ENCODE data around the gene FOXD4. TPM values are rescaled to one million over a fixed set of nuclear protein-coding genes. Genes with fewer than 3 reads are reported as not detected.
"Not testable (repeated sequence)": the region's sequence is repeated elsewhere in the genome, so short reads cannot be mapped to it uniquely, and the experiment has no call there.

Gene FOXD4
- total RNA-seq, 2 experiments from 2014 or later = 0.71 to 0.92 TPM

GRCh38 chr9:108742-109495, 9.3 kb downstream of the FOXD4 start:
- CTCF ChIA-PET; H3K27ac Mint-ChIP-seq; POLR2A ChIA-PET; H3K9me3 Mint-ChIP-seq; H3K4me3 Mint-ChIP-seq; DNase-seq; H3K4me1 Mint-ChIP-seq; H3K36me3 Mint-ChIP-seq (ENCODE audit: low read depth): not testable (repeated sequence)
- peaks cover 45% of the 10 kb centered on the region for H3K27me3 Mint-ChIP-seq

- DNase-seq; CTCF ChIA-PET; H3K36me3 Mint-ChIP-seq (ENCODE audit: low read depth); POLR2A ChIA-PET; H3K9me3 Mint-ChIP-seq; H3K27ac Mint-ChIP-seq; H3K4me1 Mint-ChIP-seq; H3K4me3 Mint-ChIP-seq: not testable (repeated sequence)
- peaks cover 37% of the 10 kb centered on the region for H3K27me3 Mint-ChIP-seq
Measured at GRCh38 chr9:105991-106390, 12.2 kb downstream of the FOXD4 start.

- H3K27ac Mint-ChIP-seq; H3K9me3 Mint-ChIP-seq; POLR2A ChIA-PET; H3K27me3 Mint-ChIP-seq; DNase-seq; H3K4me1 Mint-ChIP-seq; H3K36me3 Mint-ChIP-seq (ENCODE audit: low read depth); CTCF ChIA-PET; H3K4me3 Mint-ChIP-seq: not testable (repeated sequence)
Measured at GRCh38 chr9:100430-100829, 17.8 kb downstream of the FOXD4 start.

GRCh38 chr9:99867-100266, 18.4 kb downstream of the FOXD4 start:
- H3K4me1 Mint-ChIP-seq; H3K9me3 Mint-ChIP-seq; H3K27me3 Mint-ChIP-seq; DNase-seq; CTCF ChIA-PET; H3K36me3 Mint-ChIP-seq (ENCODE audit: low read depth); POLR2A ChIA-PET; H3K27ac Mint-ChIP-seq; H3K4me3 Mint-ChIP-seq: not testable (repeated sequence)

GRCh38 chr9:98775-99174, 19.4 kb downstream of the FOXD4 start:
- H3K27ac Mint-ChIP-seq; H3K4me3 Mint-ChIP-seq; H3K27me3 Mint-ChIP-seq; H3K9me3 Mint-ChIP-seq; POLR2A ChIA-PET; CTCF ChIA-PET; DNase-seq; H3K36me3 Mint-ChIP-seq (ENCODE audit: low read depth); H3K4me1 Mint-ChIP-seq: not testable (repeated sequence)

- H3K27me3 Mint-ChIP-seq; H3K4me3 Mint-ChIP-seq; DNase-seq; H3K4me1 Mint-ChIP-seq; CTCF ChIA-PET; H3K9me3 Mint-ChIP-seq; H3K36me3 Mint-ChIP-seq (ENCODE audit: low read depth); H3K27ac Mint-ChIP-seq; POLR2A ChIA-PET: not testable (repeated sequence)
Measured at GRCh38 chr9:94992-95391, 23.2 kb downstream of the FOXD4 start.

- DNase-seq; H3K9me3 Mint-ChIP-seq; POLR2A ChIA-PET; H3K4me1 Mint-ChIP-seq; H3K4me3 Mint-ChIP-seq; H3K27ac Mint-ChIP-seq; H3K36me3 Mint-ChIP-seq (ENCODE audit: low read depth); H3K27me3 Mint-ChIP-seq; CTCF ChIA-PET: not testable (repeated sequence)
Measured at GRCh38 chr9:94323-94722, 23.9 kb downstream of the FOXD4 start.

- not testable (repeated sequence) for H3K9me3 Mint-ChIP-seq
Measured at GRCh38 chr9:93909-94308, 24.3 kb downstream of the FOXD4 start.

GRCh38 chr9:90851-91250, 27.4 kb downstream of the FOXD4 start:
- CTCF ChIA-PET; H3K36me3 Mint-ChIP-seq (ENCODE audit: low read depth); H3K27me3 Mint-ChIP-seq; H3K4me3 Mint-ChIP-seq; H3K4me1 Mint-ChIP-seq; POLR2A ChIA-PET; H3K27ac Mint-ChIP-seq; H3K9me3 Mint-ChIP-seq; DNase-seq: not testable (repeated sequence)

More at GRCh38 chr9:93909-94308, 24.3 kb downstream of the FOXD4 start:
- H3K4me3 Mint-ChIP-seq; H3K4me1 Mint-ChIP-seq; H3K36me3 Mint-ChIP-seq (ENCODE audit: low read depth); H3K27me3 Mint-ChIP-seq; H3K27ac Mint-ChIP-seq; POLR2A ChIA-PET; DNase-seq; CTCF ChIA-PET: not testable (repeated sequence)

GRCh38 chr9:88396-89037, 29.7 kb downstream of the FOXD4 start:
- DNase-seq; POLR2A ChIA-PET; CTCF ChIA-PET; H3K4me1 Mint-ChIP-seq; H3K9me3 Mint-ChIP-seq; H3K36me3 Mint-ChIP-seq (ENCODE audit: low read depth); H3K27ac Mint-ChIP-seq; H3K4me3 Mint-ChIP-seq; H3K27me3 Mint-ChIP-seq: not testable (repeated sequence)

- CTCF ChIA-PET; H3K36me3 Mint-ChIP-seq (ENCODE audit: low read depth); POLR2A ChIA-PET; H3K27ac Mint-ChIP-seq; DNase-seq; H3K9me3 Mint-ChIP-seq; H3K4me3 Mint-ChIP-seq; H3K4me1 Mint-ChIP-seq; H3K27me3 Mint-ChIP-seq: not testable (repeated sequence)
Measured at GRCh38 chr9:87860-88259, 30.4 kb downstream of the FOXD4 start.

- H3K4me1 Mint-ChIP-seq; DNase-seq; H3K36me3 Mint-ChIP-seq (ENCODE audit: low read depth); H3K27me3 Mint-ChIP-seq; CTCF ChIA-PET; POLR2A ChIA-PET; H3K27ac Mint-ChIP-seq; H3K9me3 Mint-ChIP-seq; H3K4me3 Mint-ChIP-seq: not testable (repeated sequence)
Measured at GRCh38 chr9:87105-87504, 31.1 kb downstream of the FOXD4 start.

- H3K4me3 Mint-ChIP-seq; H3K27ac Mint-ChIP-seq; H3K9me3 Mint-ChIP-seq; H3K4me1 Mint-ChIP-seq; H3K36me3 Mint-ChIP-seq (ENCODE audit: low read depth); DNase-seq; H3K27me3 Mint-ChIP-seq; CTCF ChIA-PET; POLR2A ChIA-PET: not testable (repeated sequence)
Measured at GRCh38 chr9:86697-87096, 31.5 kb downstream of the FOXD4 start.

GRCh38 chr9:82932-83689, 35.1 kb downstream of the FOXD4 start:
- H3K27me3 Mint-ChIP-seq = peaks cover 12% of the 10 kb centered on the region
- POLR2A ChIA-PET; CTCF ChIA-PET; DNase-seq; H3K36me3 Mint-ChIP-seq (ENCODE audit: low read depth); H3K27ac Mint-ChIP-seq; H3K4me1 Mint-ChIP-seq; H3K4me3 Mint-ChIP-seq; H3K9me3 Mint-ChIP-seq: not testable (repeated sequence)

All from activated CD4-positive, alpha-beta T cell treated with anti-CD3 and anti-CD28 coated beads, Interleukin-2, amount 10 ng/mL, durations not matched to agents 7 days and 5 days (primary cell).